ENCODE measurements around the gene RGS6.

The RGS6 gene

GRCh38 chr14:72023128-72024042, 91.2 kb downstream of the RGS6 start:
- no peak for DNase-seq

- DNase-seq, result peak; percentile 68
These were observed 91.8 kb downstream of the RGS6 start for GRCh38 chr14:72024043-72024407.

GRCh38 chr14:72024504-72024903, 92.3 kb downstream of the RGS6 start:
- DNase-seq, result no peak

GRCh38 chr14:72026536-72026935, 94.3 kb downstream of the RGS6 start:
- no peak for DNase-seq

GRCh38 chr14:72027061-72027460, 94.8 kb downstream of the RGS6 start:
- DNase-seq, result no peak

GRCh38 chr14:72033365-72033764, 101.1 kb downstream of the RGS6 start:
- no peak for DNase-seq

GRCh38 chr14:72040528-72040927, 108.3 kb downstream of the RGS6 start:
- DNase-seq, result no peak

- DNase-seq, result no peak
These were observed 113.0 kb downstream of the RGS6 start for GRCh38 chr14:72045271-72045670.

GRCh38 chr14:72045885-72046284, 113.7 kb downstream of the RGS6 start:
- no peak for DNase-seq

- DNase-seq, result peak; percentile 52
These were observed 117.2 kb downstream of the RGS6 start for GRCh38 chr14:72049462-72049861.

GRCh38 chr14:72052356-72052755, 120.1 kb downstream of the RGS6 start:
- DNase-seq, result no peak

- DNase-seq, result peak; percentile 24
These were observed 121.4 kb downstream of the RGS6 start for GRCh38 chr14:72053651-72054050.

GRCh38 chr14:72054911-72055310, 122.7 kb downstream of the RGS6 start:
- peak; percentile 46 for DNase-seq

- no peak for DNase-seq
These were observed 125.6 kb downstream of the RGS6 start for GRCh38 chr14:72057701-72058285.

- no peak for DNase-seq
These were observed 128.2 kb downstream of the RGS6 start for GRCh38 chr14:72060460-72060859.

GRCh38 chr14:72060917-72061316, 128.7 kb downstream of the RGS6 start:
- no peak for DNase-seq

GRCh38 chr14:72061718-72062117, 129.5 kb downstream of the RGS6 start:
- no peak for DNase-seq

GRCh38 chr14:72063761-72064282, 131.6 kb downstream of the RGS6 start:
- no peak for DNase-seq

- DNase-seq, result no peak
These were observed 132.3 kb downstream of the RGS6 start for GRCh38 chr14:72064501-72064900.

GRCh38 chr14:72070458-72070857, 138.2 kb downstream of the RGS6 start:
- no peak for DNase-seq

- no peak for DNase-seq
These were observed 143.6 kb downstream of the RGS6 start for GRCh38 chr14:72075649-72076334.

- DNase-seq, result no peak
These were observed 148.9 kb downstream of the RGS6 start for GRCh38 chr14:72081137-72081536.

GRCh38 chr14:72084935-72085334, 152.7 kb downstream of the RGS6 start:
- DNase-seq, result no peak

- DNase-seq, result no peak
These were observed 157.4 kb downstream of the RGS6 start for GRCh38 chr14:72089625-72090024.

Data from OCI-M1 (cell line).